GM21619 (cell line): Measurements from ENCODE around the gene CRYZL1.

Experiments
- ATAC-seq: cut with Tn5 transposase; IDR thresholded peaks from one replicate; pipeline ENCODE4 v1.9.1; 2021; ENCODE audit not compliant: unreplicated experiment

CRYZL1 gene

DNA sequence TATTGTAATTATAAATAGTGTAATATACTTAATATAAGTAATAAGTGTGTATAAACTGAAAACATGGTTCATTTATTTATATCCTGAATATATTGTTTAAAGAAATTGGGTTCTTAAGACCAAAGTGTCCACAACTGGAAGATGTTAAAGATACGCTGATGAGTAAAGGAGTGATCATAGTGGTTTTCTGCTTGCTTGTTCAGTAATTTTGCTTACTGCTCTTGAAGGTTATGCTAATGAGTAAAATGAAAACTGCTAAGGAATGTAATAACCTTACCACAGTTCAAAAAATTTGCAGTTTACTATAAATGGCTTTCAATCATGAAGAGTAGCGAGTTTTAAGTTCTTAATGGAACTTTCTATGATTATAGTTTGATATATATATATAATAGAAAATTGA, 75.0 kb downstream of the CRYZL1 start:
- no peak for ATAC-seq

GRCh38 chr21:33562389-33562788, 79.2 kb downstream of the CRYZL1 start:
- no peak for ATAC-seq

DNA sequence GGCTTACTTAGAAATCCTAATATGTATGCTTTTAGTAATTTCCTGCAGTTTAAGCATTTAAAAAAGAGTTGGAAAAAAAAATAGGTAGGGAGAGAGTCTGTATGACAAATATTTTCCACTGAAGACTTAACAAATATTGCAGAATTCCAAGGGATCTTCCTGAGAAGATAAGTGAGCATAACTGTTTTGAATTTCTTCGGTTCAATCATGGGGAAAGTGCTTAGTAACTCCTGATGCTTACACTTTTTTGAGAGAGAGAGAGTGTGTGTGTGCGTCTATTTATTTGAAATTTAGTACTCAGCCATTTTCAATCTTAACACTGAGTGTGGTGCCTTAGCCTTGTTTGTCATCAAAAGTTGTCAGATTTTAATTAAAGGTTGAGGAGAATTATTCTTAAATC, 80.2 kb downstream of the CRYZL1 start:
- no peak for ATAC-seq

- ATAC-seq: no peak
Observed at GRCh38 chr21:33560965-33561364, 80.6 kb downstream of the CRYZL1 start.

DNA sequence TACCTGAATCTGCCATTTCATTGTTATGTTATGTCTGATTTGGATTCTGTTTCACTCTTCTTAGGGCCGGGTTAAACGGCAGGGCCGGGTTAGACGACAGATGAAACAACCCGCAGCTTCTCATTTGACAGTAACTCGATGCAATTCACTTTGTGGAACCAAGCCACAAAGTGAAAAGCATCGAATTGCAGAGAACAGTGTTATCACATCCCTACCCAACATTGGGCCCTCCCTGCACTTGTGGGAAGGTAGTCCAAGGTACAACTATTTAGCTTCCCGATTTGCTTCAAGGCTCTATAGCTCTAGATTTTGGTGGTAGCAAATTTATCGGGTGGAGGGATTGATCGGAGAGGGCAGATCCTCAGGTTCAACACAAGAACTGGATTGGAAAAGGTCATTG, 81.7 kb downstream of the CRYZL1 start:
- no peak for ATAC-seq

GRCh38 chr21:33558777-33559421, 82.6 kb downstream of the CRYZL1 start:
- ATAC-seq: no peak

DNA sequence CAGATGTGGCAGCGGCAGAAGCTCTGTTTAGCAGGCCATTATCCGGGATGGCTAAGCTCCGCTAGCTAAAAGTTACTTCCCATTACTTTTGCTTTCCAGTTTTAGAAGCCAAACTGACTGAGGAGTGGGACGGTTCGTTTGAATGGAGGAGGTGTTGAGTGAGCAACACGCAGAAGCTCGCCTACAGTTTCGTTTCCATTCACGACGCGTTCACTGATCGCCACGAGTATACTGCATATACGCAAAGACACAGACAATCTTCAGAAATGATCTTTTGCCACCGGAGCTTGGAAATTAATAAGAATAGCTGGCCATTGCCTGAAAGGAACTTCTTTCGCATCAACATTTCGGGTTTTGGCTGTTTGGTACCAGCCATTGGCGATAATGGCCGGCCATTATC, 84.1 kb downstream of the CRYZL1 start:
- no peak for ATAC-seq

DNA sequence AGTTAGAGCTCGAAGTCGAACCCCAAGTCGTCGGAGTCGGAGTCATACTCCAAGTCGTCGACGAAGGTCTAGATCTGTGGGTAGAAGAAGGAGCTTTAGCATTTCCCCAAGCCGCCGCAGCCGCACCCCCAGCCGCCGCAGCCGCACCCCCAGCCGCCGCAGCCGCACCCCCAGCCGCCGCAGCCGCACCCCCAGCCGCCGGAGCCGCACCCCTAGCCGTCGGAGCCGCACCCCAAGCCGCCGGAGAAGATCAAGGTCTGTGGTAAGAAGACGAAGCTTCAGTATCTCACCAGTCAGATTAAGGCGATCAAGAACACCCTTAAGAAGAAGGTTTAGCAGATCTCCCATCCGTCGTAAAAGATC, 86.6 kb downstream of the CRYZL1 start:
- ATAC-seq: no peak

- ATAC-seq: no peak
Observed at GRCh38 chr21:33554236-33554981, 87.1 kb downstream of the CRYZL1 start.

DNA sequence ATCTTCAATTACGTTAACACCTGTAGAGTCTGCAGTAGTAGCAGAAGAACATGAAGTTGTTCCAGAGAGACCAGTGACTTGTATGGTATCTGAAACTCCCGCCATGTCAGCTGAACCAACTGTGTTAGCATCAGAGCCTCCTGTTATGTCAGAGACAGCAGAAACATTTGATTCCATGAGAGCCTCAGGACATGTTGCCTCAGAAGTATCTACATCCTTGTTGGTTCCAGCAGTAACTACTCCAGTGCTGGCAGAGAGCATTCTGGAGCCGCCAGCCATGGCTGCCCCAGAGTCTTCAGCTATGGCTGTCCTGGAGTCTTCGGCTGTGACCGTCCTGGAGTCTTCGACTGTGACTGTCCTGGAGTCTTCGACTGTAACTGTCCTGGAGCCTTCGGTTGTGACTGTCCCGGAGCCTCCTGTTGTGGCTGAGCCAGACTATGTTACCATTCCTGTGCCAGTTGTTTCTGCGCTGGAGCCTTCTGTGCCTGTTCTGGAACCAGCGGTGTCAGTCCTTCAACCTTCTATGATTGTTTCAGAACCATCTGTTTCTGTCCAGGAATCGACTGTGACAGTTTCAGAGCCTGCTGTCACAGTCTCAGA, 88.4 kb downstream of the CRYZL1 start:
- ATAC-seq: no peak

DNA sequence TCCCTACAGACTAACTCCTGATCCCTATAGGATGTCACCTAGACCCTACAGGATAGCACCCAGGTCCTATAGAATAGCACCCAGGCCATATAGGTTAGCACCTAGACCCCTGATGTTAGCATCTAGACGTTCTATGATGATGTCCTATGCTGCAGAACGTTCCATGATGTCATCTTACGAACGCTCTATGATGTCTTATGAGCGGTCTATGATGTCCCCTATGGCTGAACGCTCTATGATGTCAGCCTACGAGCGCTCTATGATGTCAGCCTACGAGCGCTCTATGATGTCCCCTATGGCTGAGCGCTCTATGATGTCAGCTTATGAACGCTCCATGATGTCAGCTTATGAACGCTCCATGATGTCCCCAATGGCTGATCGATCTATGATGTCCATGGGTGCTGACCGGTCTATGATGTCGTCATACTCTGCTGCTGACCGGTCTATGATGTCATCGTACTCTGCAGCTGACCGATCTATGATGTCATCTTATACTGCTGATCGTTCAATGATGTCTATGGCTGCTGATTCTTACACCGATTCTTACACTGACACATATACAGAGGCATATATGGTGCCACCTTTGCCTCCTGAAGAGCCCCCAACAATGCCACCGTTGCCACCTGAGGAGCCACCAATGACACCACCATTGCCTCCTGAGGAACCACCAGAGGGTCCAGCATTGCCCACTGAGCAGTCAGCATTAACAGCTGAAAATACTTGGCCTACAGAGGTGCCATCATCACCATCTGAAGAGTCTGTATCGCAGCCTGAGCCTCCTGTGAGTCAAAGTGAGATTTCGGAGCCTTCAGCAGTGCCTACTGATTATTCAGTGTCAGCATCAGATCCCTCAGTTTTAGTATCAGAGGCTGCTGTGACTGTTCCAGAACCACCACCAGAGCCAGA, 89.2 kb downstream of the CRYZL1 start:
- no peak for ATAC-seq

GRCh38 chr21:33551664-33552063, 89.9 kb downstream of the CRYZL1 start:
- ATAC-seq: no peak

- no peak for ATAC-seq
Observed at GRCh38 chr21:33550772-33551660, 90.5 kb downstream of the CRYZL1 start.

GRCh38 chr21:33549848-33550771, 91.4 kb downstream of the CRYZL1 start:
- ATAC-seq: no peak

DNA sequence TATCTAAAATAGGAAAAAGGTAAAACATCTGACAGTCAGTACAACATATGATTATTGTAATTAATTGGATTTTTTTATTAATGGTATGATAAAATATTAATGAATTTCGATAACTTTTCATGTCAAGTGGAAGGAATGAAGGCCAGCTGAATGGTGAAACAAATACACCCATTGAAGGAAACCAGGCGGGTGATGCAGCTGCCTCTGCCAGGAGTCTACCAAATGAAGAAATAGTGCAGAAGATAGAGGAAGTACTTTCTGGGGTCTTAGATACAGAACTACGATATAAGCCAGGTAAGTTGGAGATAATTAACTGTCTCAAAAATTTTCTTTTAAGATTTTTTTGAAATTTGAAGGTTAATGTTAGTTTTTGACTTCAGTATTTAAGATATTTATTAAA, 95.5 kb downstream of the CRYZL1 start:
- ATAC-seq: no peak

DNA sequence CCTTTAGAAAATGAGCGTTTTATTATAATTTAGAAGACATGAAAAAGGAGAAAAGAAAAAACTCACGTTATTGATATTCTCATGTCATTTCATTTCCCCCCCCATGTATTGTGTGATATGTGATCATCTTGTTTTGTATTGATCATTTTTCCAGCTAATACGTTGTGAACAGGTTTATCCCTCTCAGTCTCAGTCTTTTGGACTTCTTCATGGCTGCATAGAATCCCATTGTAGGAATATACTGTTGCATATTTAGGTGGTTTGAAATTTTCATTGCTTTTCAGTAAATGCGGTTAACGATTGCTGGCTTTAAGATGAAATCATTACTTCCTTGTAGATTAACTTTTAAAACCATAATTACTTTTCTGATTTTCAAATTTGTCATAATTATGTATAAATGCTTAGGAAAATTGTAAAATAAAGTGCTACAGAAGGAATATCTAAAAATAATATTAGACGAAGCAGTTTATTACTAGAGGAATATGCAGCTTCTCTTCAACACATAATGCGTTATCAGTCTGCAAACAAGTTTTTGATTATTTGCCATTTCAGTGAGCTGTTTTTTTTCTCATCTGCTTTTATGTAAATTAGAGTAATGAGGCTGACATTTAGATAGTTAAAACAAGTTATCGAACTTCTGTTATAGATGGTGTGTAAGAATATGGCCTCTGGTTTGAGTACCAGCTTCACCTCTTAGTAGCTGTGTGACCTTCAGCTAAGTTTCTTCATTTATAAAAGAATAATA, 96.9 kb downstream of the CRYZL1 start:
- ATAC-seq: no peak

DNA sequence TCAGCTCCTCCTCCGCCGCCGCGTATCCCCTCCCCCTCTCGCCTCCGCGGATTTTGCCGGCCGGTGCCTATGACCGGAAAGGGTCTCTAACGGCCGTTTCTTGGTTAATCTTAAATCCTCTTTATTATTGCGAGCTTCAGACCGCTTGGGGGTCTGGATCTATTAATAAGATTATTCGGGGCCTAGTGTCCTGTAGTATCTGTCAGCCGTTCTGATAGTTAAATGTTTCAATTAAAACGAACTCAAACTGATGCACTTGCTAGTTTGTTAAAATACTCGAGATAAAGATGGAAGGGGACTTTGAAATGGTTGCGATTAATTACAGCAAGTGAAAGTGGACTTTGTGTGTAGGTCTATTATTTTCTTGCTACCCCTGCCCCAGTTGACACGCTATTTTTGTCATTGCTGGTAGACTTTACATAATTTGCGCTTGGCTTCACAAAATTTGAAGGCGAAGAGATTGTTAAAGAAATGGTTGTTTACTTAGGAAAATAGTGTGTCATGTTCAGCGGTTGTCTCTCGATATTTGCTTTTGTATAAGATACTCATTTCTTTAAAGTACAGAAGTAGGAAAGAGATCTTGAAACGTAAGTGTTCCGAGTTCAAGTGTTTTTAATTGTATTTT, 97.9 kb downstream of the CRYZL1 start:
- ATAC-seq: no peak
